PFSK-1 (cell line): ENCODE data around the gene ZER1.

Experiments
- TAF1 ChIP-seq: IDR thresholded peaks from 2 replicates; pipeline ENCODE4 v1.6.1; 2012; ENCODE audit warnings: low read length, control low read depth, borderline replicate concordance; ENCODE audit not compliant: insufficient read depth
- TF ChIP-seq, protein P1 (sequence below), 2 experiments: IDR thresholded peaks; 2 replicates each; pipeline versions ENCODE4 v1.6.1 to v1.8.0; 2011 to 2012; ENCODE audit warnings: low read depth in 2 of 2, low read length in 2 of 2, control low read depth in 1 of 2, inconsistent platforms in 1 of 2, mild to moderate bottlenecking in 1 of 2, moderate library complexity in 1 of 2; ENCODE audit not compliant: insufficient read depth in 1 of 2

DNA sequence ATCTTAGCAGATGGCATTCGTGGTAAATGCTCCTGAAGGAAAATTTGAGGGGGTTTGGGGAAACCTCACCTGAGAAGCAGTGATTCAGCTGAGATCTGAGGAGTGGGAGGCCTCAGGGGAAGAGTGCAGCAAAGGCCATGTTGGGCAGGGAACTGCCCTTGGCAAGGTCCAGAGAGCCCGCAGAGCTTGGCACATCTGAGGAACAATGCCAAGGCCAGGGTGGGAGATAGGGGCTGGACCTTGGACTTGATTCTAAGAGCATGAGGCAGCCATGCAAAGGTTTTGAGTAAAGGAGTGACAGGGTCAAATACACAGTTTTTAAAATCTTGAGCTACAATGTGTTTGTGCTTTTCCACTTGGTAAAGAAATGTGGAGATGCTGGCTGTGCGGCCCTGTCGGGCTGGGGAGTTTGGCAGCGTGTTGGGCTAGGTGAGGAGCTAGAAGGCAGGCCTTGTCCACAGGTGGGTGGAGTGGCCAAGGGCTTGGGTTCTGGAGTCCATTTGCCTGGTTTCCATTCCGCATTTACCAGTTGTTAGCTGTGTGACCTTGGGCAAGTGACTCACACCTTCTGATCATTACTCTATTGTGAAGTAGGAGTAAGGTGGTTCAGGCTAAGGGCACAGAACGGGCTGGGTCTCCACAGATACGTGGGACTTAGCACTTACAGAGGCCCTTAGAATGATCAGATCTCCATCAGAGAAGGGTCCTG, 21.4 kb upstream of the ZER1 start:
- TF ChIP-seq TAF1, result no peak
- TF ChIP-seq, protein P1, sequence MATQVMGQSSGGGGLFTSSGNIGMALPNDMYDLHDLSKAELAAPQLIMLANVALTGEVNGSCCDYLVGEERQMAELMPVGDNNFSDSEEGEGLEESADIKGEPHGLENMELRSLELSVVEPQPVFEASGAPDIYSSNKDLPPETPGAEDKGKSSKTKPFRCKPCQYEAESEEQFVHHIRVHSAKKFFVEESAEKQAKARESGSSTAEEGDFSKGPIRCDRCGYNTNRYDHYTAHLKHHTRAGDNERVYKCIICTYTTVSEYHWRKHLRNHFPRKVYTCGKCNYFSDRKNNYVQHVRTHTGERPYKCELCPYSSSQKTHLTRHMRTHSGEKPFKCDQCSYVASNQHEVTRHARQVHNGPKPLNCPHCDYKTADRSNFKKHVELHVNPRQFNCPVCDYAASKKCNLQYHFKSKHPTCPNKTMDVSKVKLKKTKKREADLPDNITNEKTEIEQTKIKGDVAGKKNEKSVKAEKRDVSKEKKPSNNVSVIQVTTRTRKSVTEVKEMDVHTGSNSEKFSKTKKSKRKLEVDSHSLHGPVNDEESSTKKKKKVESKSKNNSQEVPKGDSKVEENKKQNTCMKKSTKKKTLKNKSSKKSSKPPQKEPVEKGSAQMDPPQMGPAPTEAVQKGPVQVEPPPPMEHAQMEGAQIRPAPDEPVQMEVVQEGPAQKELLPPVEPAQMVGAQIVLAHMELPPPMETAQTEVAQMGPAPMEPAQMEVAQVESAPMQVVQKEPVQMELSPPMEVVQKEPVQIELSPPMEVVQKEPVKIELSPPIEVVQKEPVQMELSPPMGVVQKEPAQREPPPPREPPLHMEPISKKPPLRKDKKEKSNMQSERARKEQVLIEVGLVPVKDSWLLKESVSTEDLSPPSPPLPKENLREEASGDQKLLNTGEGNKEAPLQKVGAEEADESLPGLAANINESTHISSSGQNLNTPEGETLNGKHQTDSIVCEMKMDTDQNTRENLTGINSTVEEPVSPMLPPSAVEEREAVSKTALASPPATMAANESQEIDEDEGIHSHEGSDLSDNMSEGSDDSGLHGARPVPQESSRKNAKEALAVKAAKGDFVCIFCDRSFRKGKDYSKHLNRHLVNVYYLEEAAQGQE (IDR thresholded peaks at IDR 0.05; ENCODE audit: insufficient read depth in 1 of 2, low read depth in 2 of 2, low read length in 2 of 2), result no peak
